H9 (cell line): Measurements from ENCODE around the gene GPALPP1. TPM values are rescaled to one million over a fixed set of nuclear protein-coding genes. Genes with fewer than 3 reads are reported as not detected.
A peak's percentile ranks its signal among the peaks of the same experiment; 100 is the strongest.
"Not testable (repeated sequence)": the region's sequence is repeated elsewhere in the genome, so short reads cannot be mapped to it uniquely, and the experiment has no call there.

Experiments
- DNase-seq: peaks from one replicate; pipeline ENCODE4 v3.0.0-alpha.2; 2017
- H2AFZ ChIP-seq: one replicate; pipeline ENCODE4 v1.6.1; 2013; ENCODE audit warnings: mild to moderate bottlenecking, low read length, control low read depth, moderate library complexity
- H2AK5ac ChIP-seq: 2 replicates; pipeline ENCODE4 v1.6.1; 2013; ENCODE audit warnings: low read length, control low read depth, mixed read lengths; ENCODE audit not compliant: insufficient read length
- H2BK120ac ChIP-seq: one replicate; pipeline ENCODE4 v1.6.1; 2013; ENCODE audit warnings: low read depth, mild to moderate bottlenecking, low read length, control low read depth, inconsistent platforms; ENCODE audit not compliant: poor library complexity, severe bottlenecking
- H2BK12ac ChIP-seq: 2 replicates; pipeline ENCODE4 v1.6.1; 2013; ENCODE audit warnings: low read length, control low read depth, mixed read lengths, low read depth; ENCODE audit not compliant: insufficient read length
- H2BK15ac ChIP-seq: 2 replicates; pipeline ENCODE4 v1.6.1; 2013; ENCODE audit warnings: low read depth, low read length, control low read depth
- H2BK20ac ChIP-seq: one replicate; pipeline ENCODE4 v1.6.1; 2013; ENCODE audit warnings: low read depth, mild to moderate bottlenecking, low read length, control low read depth, inconsistent platforms; ENCODE audit not compliant: poor library complexity, severe bottlenecking
- H2BK5ac ChIP-seq: 2 replicates; pipeline ENCODE4 v1.6.1; 2013; ENCODE audit warnings: low read length, control low read depth, mixed read lengths; ENCODE audit not compliant: insufficient read length
- H3K14ac ChIP-seq: 2 replicates; pipeline ENCODE4 v1.6.1; 2013; ENCODE audit warnings: low read length, control low read depth; ENCODE audit not compliant: insufficient read depth
- H3K18ac ChIP-seq: 2 replicates; pipeline ENCODE4 v1.6.1; 2013; ENCODE audit warnings: low read depth, mild to moderate bottlenecking, mixed read lengths, low read length, control low read depth; ENCODE audit not compliant: insufficient read length
- H3K23ac ChIP-seq: 2 replicates; pipeline ENCODE4 v1.6.1; 2013; ENCODE audit warnings: low read length, control low read depth, mixed read lengths, low read depth; ENCODE audit not compliant: insufficient read length
- H3K23me2 ChIP-seq: 2 replicates; pipeline ENCODE4 v1.6.1; 2013; ENCODE audit warnings: low read depth, mild to moderate bottlenecking, mixed read lengths, low read length, control low read depth; ENCODE audit not compliant: insufficient read length, poor library complexity, severe bottlenecking
- H3K27ac ChIP-seq: 2 replicates; pipeline ENCODE4 v1.5.1; 2013; ENCODE audit warnings: low read length, control low read depth, mixed read lengths, low read depth; ENCODE audit not compliant: insufficient read length
- H3K27me3 ChIP-seq: 2 replicates; pipeline ENCODE4 v1.6.1; 2013; ENCODE audit warnings: low read length, control low read depth, inconsistent platforms; ENCODE audit not compliant: insufficient read depth
- H3K4ac ChIP-seq: 2 replicates; pipeline ENCODE4 v1.6.1; 2013; ENCODE audit warnings: low read depth, mild to moderate bottlenecking, control low read depth, inconsistent platforms, low read length, moderate library complexity
- H3K4me1 ChIP-seq: 2 replicates; pipeline ENCODE4 v1.6.1; 2013; ENCODE audit warnings: low read length, control low read depth, inconsistent platforms; ENCODE audit not compliant: insufficient read depth
- H3K4me2 ChIP-seq: 2 replicates; pipeline ENCODE4 v1.6.1; 2013; ENCODE audit warnings: low read length, control low read depth, mixed read lengths; ENCODE audit not compliant: insufficient read length, insufficient read depth
- H3K56ac ChIP-seq: 2 replicates; pipeline ENCODE4 v1.6.1; 2013; ENCODE audit warnings: low read depth, mild to moderate bottlenecking, mixed read lengths, low read length, control low read depth; ENCODE audit not compliant: insufficient read length
- H3K79me1 ChIP-seq: 2 replicates; pipeline ENCODE4 v1.6.1; 2013; ENCODE audit warnings: low read depth, mild to moderate bottlenecking, moderate library complexity, low read length, control low read depth, inconsistent platforms; ENCODE audit not compliant: insufficient read depth, poor library complexity, severe bottlenecking
- H3K79me2 ChIP-seq: 2 replicates; pipeline ENCODE4 v1.6.1; 2013; ENCODE audit warnings: low read length, control low read depth, inconsistent platforms; ENCODE audit not compliant: insufficient read depth
- H3K9ac ChIP-seq: 2 replicates; pipeline ENCODE4 v1.6.1; 2013; ENCODE audit warnings: low read length, control low read depth, mixed read lengths; ENCODE audit not compliant: insufficient read length; ENCODE audit errors: extremely low read depth
- H3K9me3 ChIP-seq: one replicate; pipeline ENCODE4 v1.6.1; 2013; ENCODE audit warnings: low read depth, low read length, inconsistent platforms; ENCODE audit not compliant: control insufficient read depth
- H3T11ph ChIP-seq: one replicate; pipeline ENCODE4 v1.6.1; 2013; ENCODE audit warnings: mild to moderate bottlenecking, low read length, control low read depth, inconsistent platforms
- H4K20me1 ChIP-seq: one replicate; pipeline ENCODE4 v1.6.1; 2013; ENCODE audit not compliant: control insufficient read depth, insufficient read length, insufficient read depth
- H4K5ac ChIP-seq: 2 replicates; pipeline ENCODE4 v1.6.1; 2013; ENCODE audit warnings: low read depth, mild to moderate bottlenecking, mixed read lengths, low read length, control low read depth; ENCODE audit not compliant: insufficient read length
- H4K8ac ChIP-seq: replicated peaks from 2 replicates; pipeline ENCODE4 v1.6.1; 2013; ENCODE audit warnings: low read length, control low read depth, mixed read lengths, low read depth; ENCODE audit not compliant: insufficient read length
- H4K91ac ChIP-seq: 2 replicates; pipeline ENCODE4 v1.6.1; 2013; ENCODE audit warnings: low read depth, mild to moderate bottlenecking, moderate library complexity, mixed read lengths, low read length, control low read depth; ENCODE audit not compliant: insufficient read length
- H3K27ac Mint-ChIP-seq, 3 experiments: 2 replicates in 2 of 3; 3 replicates in 1 of 3; pipeline ENCODE4 v1.8.0; 2020 to 2021; ENCODE audit warnings: mixed read lengths in 3 of 3, mild to moderate bottlenecking in 1 of 3, moderate library complexity in 1 of 3
- H3K27me3 Mint-ChIP-seq: 2 replicates; pipeline ENCODE4 v1.8.0; 2021; ENCODE audit warnings: low read depth, mild to moderate bottlenecking, moderate library complexity, mixed read lengths
- H3K36me3 Mint-ChIP-seq, 3 experiments: 2 replicates in 2 of 3; 3 replicates in 1 of 3; pipeline ENCODE4 v1.8.0; 2020 to 2021; ENCODE audit warnings: low read depth in 3 of 3, mixed read lengths in 3 of 3; ENCODE audit not compliant: insufficient read depth in 1 of 3
- H3K4me1 Mint-ChIP-seq, 2 experiments: 2 replicates each; pipeline ENCODE4 v1.8.0; 2020; ENCODE audit warnings: mixed read lengths in 2 of 2
- H3K4me3 Mint-ChIP-seq, 2 experiments: 2 replicates in 1 of 2; 3 replicates in 1 of 2; pipeline ENCODE4 v1.8.0; 2020 to 2021; ENCODE audit warnings: mild to moderate bottlenecking in 2 of 2, mixed read lengths in 2 of 2, moderate library complexity in 1 of 2
- H3K9me3 Mint-ChIP-seq, 2 experiments: 2 replicates in 1 of 2; 3 replicates in 1 of 2; pipeline ENCODE4 v1.8.0; 2020; ENCODE audit warnings: mild to moderate bottlenecking in 2 of 2, mixed read lengths in 2 of 2, moderate library complexity in 1 of 2
- CTCF ChIP-seq: fragments of 200-600 bp; sonication (generic); conservative IDR thresholded peaks from 3 replicates; pipeline ENCODE4 v1.8.0; 2021; ENCODE audit warnings: antibody characterized with exemption, mild to moderate bottlenecking
- WGBS: extraction: QIAGEN DNeasy Blood & Tissue Kit; methylation state at CpG from one replicate; pipeline ENCODE4 v1.1.7; 2013; ENCODE audit warnings: missing lambda C conversion rate, low lambda C conversion rate, mixed read lengths; ENCODE audit not compliant: insufficient read length; ENCODE audit errors: extremely low coverage; 5-methylcytosine and 5-hydroxymethylcytosine counted together
- long read RNA-seq: library from polyadenylated mRNA; unstranded; transcript quantifications from one replicate; pipeline ENCODE4 v2.0.0, GENCODE V29; 2020
- total RNA-seq: library from RNA; stranded (reverse); gene quantifications from 2 replicates; pipeline ENCODE4 v1.2.1, GENCODE V29; 2021

GPALPP1 gene
- total RNA-seq = 20.3 and 21.9 TPM in 2 replicates
- long read RNA-seq, transcript GPALPP1-203 (8 exons, 1,393 nt) = major isoform, 34 of 69 reads
- long read RNA-seq, partial matches to known transcripts = 22 of 69 reads
- long read RNA-seq, other reads (novel, unspliced or antisense) = 10 of 69 reads

- no peak within 1 kb of the TSS for H2AFZ ChIP-seq
- peaks cover 17 to 18% of the 10 kb centered on the region in 2 experiments for H3K4me1 Mint-ChIP-seq
- H3K56ac ChIP-seq = no peak within 1 kb of the TSS
- H3K9me3 Mint-ChIP-seq = no peaks in the 10 kb centered on the region; a peak in 1 of 5 replicates
- no peak within 1 kb of the TSS for H2BK5ac ChIP-seq
- no peaks in the 10 kb centered on the region for H4K20me1 ChIP-seq
- no peak within 1 kb of the TSS for H2BK12ac ChIP-seq
- H3K18ac ChIP-seq = peak within 1 kb of the TSS; percentile 76
- no peak within 1 kb of the TSS for H3K27ac ChIP-seq
- DNase-seq = peak; percentile 92
- peaks cover 27% of the 10 kb centered on the region; the same call in 1 of the 2 replicates for H3K79me2 ChIP-seq
- peaks cover 3% of the 10 kb centered on the region for H3K79me1 ChIP-seq
- H4K5ac ChIP-seq = no peak within 1 kb of the TSS
- no peak within 1 kb of the TSS for H3K23ac ChIP-seq
- H2BK15ac ChIP-seq = no peak within 1 kb of the TSS
- 0 out of 3 replicates have a peak, but pooled peaks have one; percentile 12 for TF ChIP-seq CTCF
- H2BK120ac ChIP-seq = no peak within 1 kb of the TSS
- H3T11ph ChIP-seq = no peak within 1 kb of the TSS
- H2AK5ac ChIP-seq = no peak within 1 kb of the TSS
- no peaks in the 10 kb centered on the region for H3K4me1 ChIP-seq
- H3K27ac Mint-ChIP-seq = peak within 1 kb of the TSS; percentile 98 to 100 (median 98)
- peak within 1 kb of the TSS; percentile 94 for H3K4me2 ChIP-seq
- no peaks in the 10 kb centered on the region for H3K27me3 ChIP-seq
- H3K9me3 ChIP-seq = no peaks in the 10 kb centered on the region
- peak within 1 kb of the TSS; percentile 90 for H3K14ac ChIP-seq
- no peaks in the 10 kb centered on the region for H3K27me3 Mint-ChIP-seq
- H2BK20ac ChIP-seq = no peak within 1 kb of the TSS
- H4K91ac ChIP-seq = no peak within 1 kb of the TSS
- peak within 1 kb of the TSS; percentile 84 for H3K9ac ChIP-seq
- H3K23me2 ChIP-seq = peaks cover 13% of the 10 kb centered on the region
- H3K4me3 Mint-ChIP-seq = peak within 1 kb of the TSS; percentile 99
- H4K8ac ChIP-seq = no peak within 1 kb of the TSS
- peaks cover 6 to 27% (median 21%) of the 10 kb centered on the region in 3 experiments; a peak in 6 of 7 replicates for H3K36me3 Mint-ChIP-seq
- WGBS = no CpG with 5 or more reads among the region's 66 CpGs
- H3K4ac ChIP-seq = no peak within 1 kb of the TSS
Measured at GRCh38 chr13:44989071-44989889, at the start of gene GPALPP1, which contains the start of gene NUFIP1. TSS of gene GPALPP1 (plus strand) at chr13:44989538. CDS start at chr13:44989655, 117 bp downstream. TSS of gene NUFIP1 (minus strand) at chr13:44989471. CDS start at chr13:44989436, 35 bp downstream.

- H3K36me3 Mint-ChIP-seq = peaks cover 7 to 28% (median 17%) of the 10 kb centered on the region in 3 experiments; a peak in 5 of 7 replicates
- not testable (repeated sequence) for H3K23me2 ChIP-seq, H2AK5ac ChIP-seq, H3K9me3 ChIP-seq, H3K56ac ChIP-seq, H3K9ac ChIP-seq, H4K8ac ChIP-seq, H3K79me2 ChIP-seq, H3K27ac ChIP-seq, H4K5ac ChIP-seq, H2BK12ac ChIP-seq, DNase-seq, H3T11ph ChIP-seq, H4K91ac ChIP-seq, H3K4me2 ChIP-seq, H3K9me3 Mint-ChIP-seq, H3K27me3 ChIP-seq, H3K79me1 ChIP-seq, H2BK15ac ChIP-seq, H3K4me1 Mint-ChIP-seq, H3K4me3 Mint-ChIP-seq, H2BK120ac ChIP-seq, H3K4me1 ChIP-seq, H3K23ac ChIP-seq, H2AFZ ChIP-seq, H2BK20ac ChIP-seq, H3K14ac ChIP-seq, H4K20me1 ChIP-seq, H3K18ac ChIP-seq, H3K27me3 Mint-ChIP-seq, H2BK5ac ChIP-seq, H3K4ac ChIP-seq
- 0 out of 7 replicates have a peak overlapping the region, but pooled peaks of 1 of the 3 experiments have one; percentile 18 for H3K27ac Mint-ChIP-seq
- WGBS = no CpG with 5 or more reads among the region's 4 CpGs
Measured at GRCh38 chr13:44943411-44943810, 45.9 kb upstream of the GPALPP1 start.
